ENCODE results near the gene ALDH1L1. TPM values are rescaled to one million over a fixed set of nuclear protein-coding genes. Genes with fewer than 3 reads are reported as not detected.

The ALDH1L1 gene
- total and polyA plus RNA-seq, 2 experiments from 2014 or later: 1.0 to 1.3 TPM

DNA sequence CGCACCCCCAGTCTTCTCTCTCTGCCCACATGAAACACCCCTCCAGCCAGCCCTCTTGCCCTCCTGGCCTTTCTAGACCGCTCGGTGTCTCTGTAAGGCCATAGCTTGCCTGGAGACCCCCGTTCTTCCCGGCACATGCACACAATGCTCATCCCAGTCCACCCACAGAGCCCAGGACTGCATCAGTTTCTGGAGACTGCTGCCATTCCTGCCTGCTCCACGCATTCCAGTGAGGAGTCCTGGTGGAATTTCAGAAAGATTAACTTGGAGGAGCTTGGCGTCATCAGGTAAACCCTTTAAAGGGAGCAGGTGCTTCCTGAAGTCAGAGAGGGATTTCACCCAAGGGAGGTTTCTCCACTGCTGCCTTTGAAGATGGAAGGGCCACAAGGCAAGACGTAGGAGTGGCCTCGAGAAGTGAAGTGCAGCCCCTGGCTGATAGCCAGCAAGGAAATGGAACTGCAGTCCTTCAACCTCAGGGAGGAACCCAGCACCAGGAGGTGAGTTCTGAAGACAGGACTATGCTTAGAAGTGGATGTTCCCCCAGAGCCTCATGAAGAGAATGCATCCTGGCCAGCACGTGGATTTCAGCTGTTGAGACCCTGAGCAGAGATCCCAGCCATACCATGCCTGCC, 115.6 kb downstream of the ALDH1L1 start:
- H2AFZ ChIP-seq: no peak overlapping the region
- peaks cover 5% of the 10 kb centered on the region; the same call in 2 of the 3 replicates for H3K36me3 Mint-ChIP-seq (ENCODE audit: low read depth)
- peak overlapping the region; percentile 64; the same call in 1 of the 2 replicates for H3K27ac Mint-ChIP-seq

More for the DNA sequence above, 115.6 kb downstream of the ALDH1L1 start:
- H3K27me3 ChIP-seq (ENCODE audit: insufficient read depth): no peaks in the 10 kb centered on the region
- no peak overlapping the region for H3K4me2 ChIP-seq
- H4K20me1 ChIP-seq (replicated peaks; ENCODE audit: insufficient read depth): no peaks in the 10 kb centered on the region
- Mint-ChIP-seq H3K4me3 (no peak overlapping the region), H3K9me3 (no peaks in the 10 kb centered on the region), H3K27me3 (ENCODE audit: insufficient read depth, low read depth, poor library complexity) (peaks cover 3% of the 10 kb centered on the region), H3K4me1 (peaks cover 4% of the 10 kb centered on the region; the same call in 2 of the 3 replicates)
- DNase-seq (ENCODE audit: low spot score): no peak
- no peaks in the 10 kb centered on the region for H3F3A ChIP-seq (replicated peaks; ENCODE audit: low read depth)
- TF ChIP-seq, protein P1, sequence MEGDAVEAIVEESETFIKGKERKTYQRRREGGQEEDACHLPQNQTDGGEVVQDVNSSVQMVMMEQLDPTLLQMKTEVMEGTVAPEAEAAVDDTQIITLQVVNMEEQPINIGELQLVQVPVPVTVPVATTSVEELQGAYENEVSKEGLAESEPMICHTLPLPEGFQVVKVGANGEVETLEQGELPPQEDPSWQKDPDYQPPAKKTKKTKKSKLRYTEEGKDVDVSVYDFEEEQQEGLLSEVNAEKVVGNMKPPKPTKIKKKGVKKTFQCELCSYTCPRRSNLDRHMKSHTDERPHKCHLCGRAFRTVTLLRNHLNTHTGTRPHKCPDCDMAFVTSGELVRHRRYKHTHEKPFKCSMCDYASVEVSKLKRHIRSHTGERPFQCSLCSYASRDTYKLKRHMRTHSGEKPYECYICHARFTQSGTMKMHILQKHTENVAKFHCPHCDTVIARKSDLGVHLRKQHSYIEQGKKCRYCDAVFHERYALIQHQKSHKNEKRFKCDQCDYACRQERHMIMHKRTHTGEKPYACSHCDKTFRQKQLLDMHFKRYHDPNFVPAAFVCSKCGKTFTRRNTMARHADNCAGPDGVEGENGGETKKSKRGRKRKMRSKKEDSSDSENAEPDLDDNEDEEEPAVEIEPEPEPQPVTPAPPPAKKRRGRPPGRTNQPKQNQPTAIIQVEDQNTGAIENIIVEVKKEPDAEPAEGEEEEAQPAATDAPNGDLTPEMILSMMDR (conservative IDR thresholded peaks at IDR 0.05; ENCODE audit: low read depth in 2 of 2): no peak
- TF ChIP-seq STAT1 (IDR thresholded peaks at IDR 0.05; ENCODE audit: unreplicated experiment): no peak
- TF ChIP-seq EZH2 (IDR thresholded peaks at IDR 0.05; ENCODE audit: low read depth, unreplicated experiment): no peak
- TF ChIP-seq, protein P2, sequence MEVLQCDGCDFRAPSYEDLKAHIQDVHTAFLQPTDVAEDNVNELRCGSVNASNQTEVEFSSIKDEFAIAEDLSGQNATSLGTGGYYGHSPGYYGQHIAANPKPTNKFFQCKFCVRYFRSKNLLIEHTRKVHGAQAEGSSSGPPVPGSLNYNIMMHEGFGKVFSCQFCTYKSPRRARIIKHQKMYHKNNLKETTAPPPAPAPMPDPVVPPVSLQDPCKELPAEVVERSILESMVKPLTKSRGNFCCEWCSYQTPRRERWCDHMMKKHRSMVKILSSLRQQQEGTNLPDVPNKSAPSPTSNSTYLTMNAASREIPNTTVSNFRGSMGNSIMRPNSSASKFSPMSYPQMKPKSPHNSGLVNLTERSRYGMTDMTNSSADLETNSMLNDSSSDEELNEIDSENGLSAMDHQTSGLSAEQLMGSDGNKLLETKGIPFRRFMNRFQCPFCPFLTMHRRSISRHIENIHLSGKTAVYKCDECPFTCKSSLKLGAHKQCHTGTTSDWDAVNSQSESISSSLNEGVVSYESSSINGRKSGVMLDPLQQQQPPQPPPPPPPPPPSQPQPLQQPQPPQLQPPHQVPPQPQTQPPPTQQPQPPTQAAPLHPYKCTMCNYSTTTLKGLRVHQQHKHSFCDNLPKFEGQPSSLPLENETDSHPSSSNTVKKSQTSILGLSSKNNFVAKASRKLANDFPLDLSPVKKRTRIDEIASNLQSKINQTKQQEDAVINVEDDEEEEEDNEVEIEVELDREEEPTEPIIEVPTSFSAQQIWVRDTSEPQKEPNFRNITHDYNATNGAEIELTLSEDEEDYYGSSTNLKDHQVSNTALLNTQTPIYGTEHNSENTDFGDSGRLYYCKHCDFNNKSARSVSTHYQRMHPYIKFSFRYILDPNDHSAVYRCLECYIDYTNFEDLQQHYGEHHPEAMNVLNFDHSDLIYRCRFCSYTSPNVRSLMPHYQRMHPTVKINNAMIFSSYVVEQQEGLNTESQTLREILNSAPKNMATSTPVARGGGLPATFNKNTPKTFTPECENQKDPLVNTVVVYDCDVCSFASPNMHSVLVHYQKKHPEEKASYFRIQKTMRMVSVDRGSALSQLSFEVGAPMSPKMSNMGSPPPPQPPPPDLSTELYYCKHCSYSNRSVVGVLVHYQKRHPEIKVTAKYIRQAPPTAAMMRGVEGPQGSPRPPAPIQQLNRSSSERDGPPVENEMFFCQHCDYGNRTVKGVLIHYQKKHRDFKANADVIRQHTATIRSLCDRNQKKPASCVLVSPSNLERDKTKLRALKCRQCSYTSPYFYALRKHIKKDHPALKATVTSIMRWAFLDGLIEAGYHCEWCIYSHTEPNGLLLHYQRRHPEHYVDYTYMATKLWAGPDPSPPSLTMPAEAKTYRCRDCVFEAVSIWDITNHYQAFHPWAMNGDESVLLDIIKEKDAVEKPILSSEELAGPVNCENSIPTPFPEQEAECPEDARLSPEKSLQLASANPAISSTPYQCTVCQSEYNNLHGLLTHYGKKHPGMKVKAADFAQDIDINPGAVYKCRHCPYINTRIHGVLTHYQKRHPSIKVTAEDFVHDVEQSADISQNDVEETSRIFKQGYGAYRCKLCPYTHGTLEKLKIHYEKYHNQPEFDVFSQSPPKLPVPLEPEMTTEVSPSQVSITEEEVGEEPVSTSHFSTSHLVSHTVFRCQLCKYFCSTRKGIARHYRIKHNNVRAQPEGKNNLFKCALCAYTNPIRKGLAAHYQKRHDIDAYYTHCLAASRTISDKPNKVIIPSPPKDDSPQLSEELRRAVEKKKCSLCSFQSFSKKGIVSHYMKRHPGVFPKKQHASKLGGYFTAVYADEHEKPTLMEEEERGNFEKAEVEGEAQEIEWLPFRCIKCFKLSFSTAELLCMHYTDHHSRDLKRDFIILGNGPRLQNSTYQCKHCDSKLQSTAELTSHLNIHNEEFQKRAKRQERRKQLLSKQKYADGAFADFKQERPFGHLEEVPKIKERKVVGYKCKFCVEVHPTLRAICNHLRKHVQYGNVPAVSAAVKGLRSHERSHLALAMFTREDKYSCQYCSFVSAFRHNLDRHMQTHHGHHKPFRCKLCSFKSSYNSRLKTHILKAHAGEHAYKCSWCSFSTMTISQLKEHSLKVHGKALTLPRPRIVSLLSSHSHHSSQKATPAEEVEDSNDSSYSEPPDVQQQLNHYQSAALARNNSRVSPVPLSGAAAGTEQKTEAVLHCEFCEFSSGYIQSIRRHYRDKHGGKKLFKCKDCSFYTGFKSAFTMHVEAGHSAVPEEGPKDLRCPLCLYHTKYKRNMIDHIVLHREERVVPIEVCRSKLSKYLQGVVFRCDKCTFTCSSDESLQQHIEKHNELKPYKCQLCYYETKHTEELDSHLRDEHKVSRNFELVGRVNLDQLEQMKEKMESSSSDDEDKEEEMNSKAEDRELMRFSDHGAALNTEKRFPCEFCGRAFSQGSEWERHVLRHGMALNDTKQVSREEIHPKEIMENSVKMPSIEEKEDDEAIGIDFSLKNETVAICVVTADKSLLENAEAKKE (CRISPR knock-in tag; IDR thresholded peaks at IDR 0.05): no peak
- TF ChIP-seq, protein P3, sequence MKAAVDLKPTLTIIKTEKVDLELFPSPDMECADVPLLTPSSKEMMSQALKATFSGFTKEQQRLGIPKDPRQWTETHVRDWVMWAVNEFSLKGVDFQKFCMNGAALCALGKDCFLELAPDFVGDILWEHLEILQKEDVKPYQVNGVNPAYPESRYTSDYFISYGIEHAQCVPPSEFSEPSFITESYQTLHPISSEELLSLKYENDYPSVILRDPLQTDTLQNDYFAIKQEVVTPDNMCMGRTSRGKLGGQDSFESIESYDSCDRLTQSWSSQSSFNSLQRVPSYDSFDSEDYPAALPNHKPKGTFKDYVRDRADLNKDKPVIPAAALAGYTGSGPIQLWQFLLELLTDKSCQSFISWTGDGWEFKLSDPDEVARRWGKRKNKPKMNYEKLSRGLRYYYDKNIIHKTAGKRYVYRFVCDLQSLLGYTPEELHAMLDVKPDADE (IDR thresholded peaks at IDR 0.05): no peak
- no peak for TF ChIP-seq ZNF331 (CRISPR knock-in tag; IDR thresholded peaks at IDR 0.05; ENCODE audit: low read depth)
- TF ChIP-seq, protein P4, sequence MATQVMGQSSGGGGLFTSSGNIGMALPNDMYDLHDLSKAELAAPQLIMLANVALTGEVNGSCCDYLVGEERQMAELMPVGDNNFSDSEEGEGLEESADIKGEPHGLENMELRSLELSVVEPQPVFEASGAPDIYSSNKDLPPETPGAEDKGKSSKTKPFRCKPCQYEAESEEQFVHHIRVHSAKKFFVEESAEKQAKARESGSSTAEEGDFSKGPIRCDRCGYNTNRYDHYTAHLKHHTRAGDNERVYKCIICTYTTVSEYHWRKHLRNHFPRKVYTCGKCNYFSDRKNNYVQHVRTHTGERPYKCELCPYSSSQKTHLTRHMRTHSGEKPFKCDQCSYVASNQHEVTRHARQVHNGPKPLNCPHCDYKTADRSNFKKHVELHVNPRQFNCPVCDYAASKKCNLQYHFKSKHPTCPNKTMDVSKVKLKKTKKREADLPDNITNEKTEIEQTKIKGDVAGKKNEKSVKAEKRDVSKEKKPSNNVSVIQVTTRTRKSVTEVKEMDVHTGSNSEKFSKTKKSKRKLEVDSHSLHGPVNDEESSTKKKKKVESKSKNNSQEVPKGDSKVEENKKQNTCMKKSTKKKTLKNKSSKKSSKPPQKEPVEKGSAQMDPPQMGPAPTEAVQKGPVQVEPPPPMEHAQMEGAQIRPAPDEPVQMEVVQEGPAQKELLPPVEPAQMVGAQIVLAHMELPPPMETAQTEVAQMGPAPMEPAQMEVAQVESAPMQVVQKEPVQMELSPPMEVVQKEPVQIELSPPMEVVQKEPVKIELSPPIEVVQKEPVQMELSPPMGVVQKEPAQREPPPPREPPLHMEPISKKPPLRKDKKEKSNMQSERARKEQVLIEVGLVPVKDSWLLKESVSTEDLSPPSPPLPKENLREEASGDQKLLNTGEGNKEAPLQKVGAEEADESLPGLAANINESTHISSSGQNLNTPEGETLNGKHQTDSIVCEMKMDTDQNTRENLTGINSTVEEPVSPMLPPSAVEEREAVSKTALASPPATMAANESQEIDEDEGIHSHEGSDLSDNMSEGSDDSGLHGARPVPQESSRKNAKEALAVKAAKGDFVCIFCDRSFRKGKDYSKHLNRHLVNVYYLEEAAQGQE (IDR thresholded peaks at IDR 0.05; ENCODE audit: unreplicated experiment): no peak
- TF ChIP-seq ZNF114 (CRISPR knock-in tag; IDR thresholded peaks at IDR 0.05): no peak
- TF ChIP-seq EZH2phosphoT487 (IDR thresholded peaks at IDR 0.05; ENCODE audit: unreplicated experiment): no peak
- TF ChIP-seq NANOG (IDR thresholded peaks at IDR 0.05; ENCODE audit: borderline replicate concordance): no peak
- no peak for TF ChIP-seq JUNB (IDR thresholded peaks at IDR 0.05; ENCODE audit: unreplicated experiment)
- no peak for TF ChIP-seq POLR2AphosphoS5 (IDR thresholded peaks at IDR 0.05; ENCODE audit: low read depth)
- TF ChIP-seq CREB1 (CRISPR knock-in tag; IDR thresholded peaks at IDR 0.05; ENCODE audit: low read depth): no peak
- no peak overlapping the region for H3K27ac ChIP-seq (ENCODE audit: low read depth)
- no peaks in the 10 kb centered on the region for H3K9me2 ChIP-seq (ENCODE audit: insufficient read depth)
- no peaks in the 10 kb centered on the region for H3K79me2 ChIP-seq (replicated peaks; ENCODE audit: insufficient read depth)
- no peaks in the 10 kb centered on the region for H3K4me1 ChIP-seq (ENCODE audit: insufficient read depth)
- H3K36me3 ChIP-seq (ENCODE audit: insufficient read depth): no peaks in the 10 kb centered on the region
- no peak overlapping the region for H3K4me3 ChIP-seq
- no peak for ATAC-seq
